Adipocyte (in vitro differentiated cells): ENCODE measurements around the gene MCEMP1.

Experiments
- DNase-seq: peaks from one replicate; pipeline ENCODE4 v3.0.0-alpha.2; 2015; ENCODE audit warnings: low read depth
- H3K27me3 ChIP-seq: replicated peaks from 2 replicates; pipeline ENCODE4 v1.7.0; 2013; ENCODE audit warnings: mild to moderate bottlenecking, low read length, moderate library complexity; ENCODE audit not compliant: control insufficient read depth, insufficient read depth
- H3K36me3 ChIP-seq: 2 replicates; pipeline ENCODE4 v1.7.0; 2013; ENCODE audit warnings: low read length, mild to moderate bottlenecking, moderate library complexity; ENCODE audit not compliant: control insufficient read depth, insufficient read depth, severe bottlenecking
- H3K4me1 ChIP-seq: 2 replicates; pipeline ENCODE4 v1.7.0; 2013; ENCODE audit warnings: mild to moderate bottlenecking, low read length, moderate library complexity; ENCODE audit not compliant: control insufficient read depth, insufficient read depth
- H3K4me3 ChIP-seq: 2 replicates; pipeline ENCODE4 v1.7.0; 2013; ENCODE audit warnings: mild to moderate bottlenecking, low read length, moderate library complexity
- H3K9ac ChIP-seq: 2 replicates; pipeline ENCODE4 v1.7.0; 2013; ENCODE audit warnings: mild to moderate bottlenecking, low read length, moderate library complexity
- H3K9me3 ChIP-seq: 2 replicates; pipeline ENCODE4 v1.7.0; 2013; ENCODE audit warnings: mild to moderate bottlenecking, low read length, moderate library complexity; ENCODE audit not compliant: control insufficient read depth

MCEMP1 gene

GRCh38 chr19:7645656-7646425 lies 31.0 kb upstream of the MCEMP1 start:
- Histone ChIP-seq H3K9me3 (no peaks in the 10 kb centered on the region), H3K4me1 (peaks cover 9% of the 10 kb centered on the region), H3K9ac (no peak overlapping the region), H3K27me3 (peaks cover 11% of the 10 kb centered on the region), H3K4me3 (no peak overlapping the region), H3K36me3 (no peaks in the 10 kb centered on the region)
- no peak for DNase-seq

GRCh38 chr19:7646426-7646700 lies 30.5 kb upstream of the MCEMP1 start:
- Histone ChIP-seq H3K4me3 (no peak overlapping the region), H3K27me3 (peaks cover 13% of the 10 kb centered on the region), H3K9ac (no peak overlapping the region), H3K36me3 (no peaks in the 10 kb centered on the region), H3K9me3 (no peaks in the 10 kb centered on the region), H3K4me1 (peaks cover 9% of the 10 kb centered on the region)
- DNase-seq: no peak

- H3K4me3 ChIP-seq: no peak overlapping the region
- no peaks in the 10 kb centered on the region for H3K9me3 ChIP-seq
- no peak overlapping the region for H3K9ac ChIP-seq
- no peak for DNase-seq
- H3K36me3 ChIP-seq: no peaks in the 10 kb centered on the region
- peaks cover 9% of the 10 kb centered on the region for H3K4me1 ChIP-seq
- H3K27me3 ChIP-seq: peaks cover 13% of the 10 kb centered on the region
These were observed 29.7 kb upstream of the MCEMP1 start for GRCh38 chr19:7647156-7647555.

- no peak for DNase-seq
- H3K9ac ChIP-seq: no peak overlapping the region
- H3K36me3 ChIP-seq: no peaks in the 10 kb centered on the region
These were observed 28.4 kb upstream of the MCEMP1 start for GRCh38 chr19:7648265-7649014.

GRCh38 chr19:7650148-7650547 lies 26.7 kb upstream of the MCEMP1 start:
- no peaks in the 10 kb centered on the region for H3K9me3 ChIP-seq
- DNase-seq: no peak
- no peak overlapping the region for H3K4me3 ChIP-seq
- H3K27me3 ChIP-seq: peaks cover 13% of the 10 kb centered on the region
- H3K4me1 ChIP-seq: peaks cover 11% of the 10 kb centered on the region
- H3K9ac ChIP-seq: no peak overlapping the region
- no peaks in the 10 kb centered on the region for H3K36me3 ChIP-seq

More at GRCh38 chr19:7648265-7649014, 28.4 kb upstream of the MCEMP1 start:
- H3K9me3 ChIP-seq: no peaks in the 10 kb centered on the region
- H3K4me1 ChIP-seq: peaks cover 12% of the 10 kb centered on the region
- H3K27me3 ChIP-seq: peaks cover 13% of the 10 kb centered on the region
- H3K4me3 ChIP-seq: no peak overlapping the region

- peaks cover 7% of the 10 kb centered on the region for H3K4me1 ChIP-seq
- no peaks in the 10 kb centered on the region for H3K36me3 ChIP-seq
- DNase-seq: peak; percentile 89
- H3K4me3 ChIP-seq: peak overlapping the region; percentile 25
- no peaks in the 10 kb centered on the region for H3K9me3 ChIP-seq
- H3K9ac ChIP-seq: no peak overlapping the region
- peaks cover 4% of the 10 kb centered on the region for H3K27me3 ChIP-seq
These were observed 24.7 kb upstream of the MCEMP1 start for GRCh38 chr19:7652061-7652641.

GRCh38 chr19:7654401-7654800 lies 22.5 kb upstream of the MCEMP1 start:
- Histone ChIP-seq H3K36me3 (no peaks in the 10 kb centered on the region), H3K9ac (no peak overlapping the region), H3K27me3 (peaks cover 14% of the 10 kb centered on the region), H3K4me3 (no peak overlapping the region), H3K4me1 (peaks cover 8% of the 10 kb centered on the region), H3K9me3 (no peaks in the 10 kb centered on the region)
- DNase-seq: peak; percentile 18

GRCh38 chr19:7655581-7655980 lies 21.3 kb upstream of the MCEMP1 start:
- DNase-seq: no peak
- no peak overlapping the region for H3K9ac ChIP-seq
- no peaks in the 10 kb centered on the region for H3K36me3 ChIP-seq
- H3K4me1 ChIP-seq: peaks cover 7% of the 10 kb centered on the region
- H3K4me3 ChIP-seq: no peak overlapping the region
- H3K9me3 ChIP-seq: no peaks in the 10 kb centered on the region
- H3K27me3 ChIP-seq: peaks cover 16% of the 10 kb centered on the region

GRCh38 chr19:7657131-7657751 lies 19.6 kb upstream of the MCEMP1 start:
- Histone ChIP-seq H3K9ac (no peak overlapping the region), H3K36me3 (no peaks in the 10 kb centered on the region), H3K9me3 (no peaks in the 10 kb centered on the region), H3K4me1 (peaks cover 6% of the 10 kb centered on the region), H3K27me3 (peaks cover 20% of the 10 kb centered on the region), H3K4me3 (no peak overlapping the region)
- DNase-seq: peak; percentile 50

GRCh38 chr19:7658219-7658686 lies 18.6 kb upstream of the MCEMP1 start:
- Histone ChIP-seq H3K9ac (no peak overlapping the region), H3K9me3 (no peaks in the 10 kb centered on the region), H3K4me3 (no peak overlapping the region), H3K27me3 (peaks cover 24% of the 10 kb centered on the region), H3K36me3 (no peaks in the 10 kb centered on the region), H3K4me1 (peaks cover 4% of the 10 kb centered on the region)
- DNase-seq: no peak
